ENCODE results near the gene PRR20B. TPM values are rescaled to one million over a fixed set of nuclear protein-coding genes. Genes with fewer than 3 reads are reported as not detected.
"Not testable (repeated sequence)": the region's sequence is repeated elsewhere in the genome, so short reads cannot be mapped to it uniquely, and the experiment has no call there.

Gene PRR20B
- not detected in 2 replicates for polyA plus RNA-seq (2012; rRNA removed)
- not detected in 2 replicates for polyA plus RNA-seq (2012; cell fraction: cytosol; rRNA removed)
- not detected in 2 replicates for polyA plus RNA-seq (2012; cell fraction: nucleus; rRNA removed)

DNA sequence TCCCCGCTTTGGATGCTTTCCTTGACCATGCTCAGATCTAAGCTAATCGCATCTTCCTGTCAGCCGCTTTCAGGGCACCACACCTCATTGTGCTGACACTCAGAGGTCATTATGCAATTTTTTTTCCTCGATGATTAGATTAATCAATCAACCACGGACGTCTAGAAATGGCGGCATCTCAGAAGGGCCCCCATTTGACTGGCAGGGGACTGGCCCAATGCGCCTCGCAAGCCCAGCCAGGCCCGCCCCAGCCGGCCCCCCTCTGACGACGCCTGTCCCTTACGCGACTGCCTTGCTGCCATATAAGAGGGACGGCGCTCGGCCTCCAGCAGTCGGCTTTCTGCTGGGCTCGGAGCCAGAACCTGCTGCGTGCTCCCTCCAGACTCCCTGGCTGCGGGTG is at the start of gene PRR20B:
TSS of gene PRR20B (plus strand) at position 301 of the 400 bp plus-strand sequence. CDS start 387 bp downstream, outside the sequence.
- H3K79me2 ChIP-seq (ENCODE audit: insufficient read depth); DNase-seq; H2AFZ ChIP-seq (ENCODE audit: low read depth); H3K27me3 ChIP-seq (ENCODE audit: insufficient read depth); H3K4me3 ChIP-seq (ENCODE audit: low read depth in 2 of 2, low read length in 1 of 2); H3F3A ChIP-seq (replicated peaks; ENCODE audit: insufficient read depth); CTCF ChIA-PET; H3K4me2 ChIP-seq; H4K20me1 ChIP-seq (ENCODE audit: insufficient read depth); H3K9me2 ChIP-seq; POLR2A ChIA-PET; H3K36me3 ChIP-seq (replicated peaks in 1 of 2; ENCODE audit: control insufficient read depth in 1 of 2, insufficient read depth in 2 of 2, low read length in 1 of 2); H3K9ac ChIP-seq; H3K9me3 ChIP-seq; H3K27ac ChIP-seq (ENCODE audit: low read depth in 2 of 2, low read length in 1 of 2); H3K4me1 ChIP-seq (ENCODE audit: control insufficient read depth in 1 of 2, insufficient read depth in 2 of 2, low read depth in 1 of 2, low read length in 1 of 2): not testable (repeated sequence)
- WGBS (ENCODE audit: low lambda C conversion rate) = no CpG with 5 or more reads among the region's 22 CpGs

DNA sequence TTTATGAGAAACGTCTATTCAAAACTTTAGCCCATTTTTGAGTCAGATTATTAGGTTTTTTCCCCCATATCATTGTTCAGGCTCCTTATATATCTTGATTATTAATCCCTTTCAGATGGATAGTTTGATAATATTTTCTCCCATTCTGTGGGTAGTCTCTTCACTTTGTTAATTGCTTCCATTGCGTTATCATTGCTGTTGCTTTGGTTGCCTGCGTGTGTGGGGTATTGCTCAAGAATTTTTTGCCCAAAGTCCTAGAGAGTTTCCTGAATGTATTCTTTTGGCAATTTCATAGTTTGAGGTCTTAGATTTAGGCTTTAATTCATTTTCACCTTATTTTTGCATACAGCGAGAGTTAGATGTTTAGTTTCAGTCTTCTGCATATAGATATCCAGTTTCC is 32.3 kb upstream of the PRR20B start:
- Histone ChIP-seq H3K27ac (ENCODE audit: low read depth in 2 of 2, low read length in 1 of 2) (no peak overlapping the region), H3K27me3 (ENCODE audit: insufficient read depth) (no peaks in the 10 kb centered on the region), H3K79me2 (ENCODE audit: insufficient read depth) (no peaks in the 10 kb centered on the region), H3K4me3 (ENCODE audit: low read depth in 2 of 2, low read length in 1 of 2) (no peak overlapping the region), H3F3A (replicated peaks; ENCODE audit: insufficient read depth) (no peaks in the 10 kb centered on the region), H4K20me1 (ENCODE audit: insufficient read depth) (no peaks in the 10 kb centered on the region), H3K9ac (no peak overlapping the region), H3K36me3 (replicated peaks in 1 of 2; ENCODE audit: control insufficient read depth in 1 of 2, insufficient read depth in 2 of 2, low read length in 1 of 2) (no peaks in the 10 kb centered on the region), H3K9me3 (no peaks in the 10 kb centered on the region), H3K9me2 (no peaks in the 10 kb centered on the region), H2AFZ (ENCODE audit: low read depth) (no peak overlapping the region), H3K4me2 (no peak overlapping the region), H3K4me1 (ENCODE audit: control insufficient read depth in 1 of 2, insufficient read depth in 2 of 2, low read depth in 1 of 2, low read length in 1 of 2) (no peaks in the 10 kb centered on the region)
- no peak for DNase-seq
- no peak for TF ChIP-seq RAD21 (IDR thresholded peaks at IDR 0.05; ENCODE audit: low read length)
- no peak for TF ChIP-seq CHD2 (IDR thresholded peaks at IDR 0.05; ENCODE audit: low read length, partially characterized antibody)
- no peak for TF ChIP-seq MEF2A (IDR thresholded peaks at IDR 0.05; ENCODE audit: borderline replicate concordance, low read depth)
- TF ChIP-seq, protein P1, sequence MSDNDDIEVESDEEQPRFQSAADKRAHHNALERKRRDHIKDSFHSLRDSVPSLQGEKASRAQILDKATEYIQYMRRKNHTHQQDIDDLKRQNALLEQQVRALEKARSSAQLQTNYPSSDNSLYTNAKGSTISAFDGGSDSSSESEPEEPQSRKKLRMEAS (IDR thresholded peaks at IDR 0.05; ENCODE audit: low read depth) = no peak
- no peak for TF ChIP-seq FOSL2 (IDR thresholded peaks at IDR 0.05; ENCODE audit: borderline replicate concordance, low read depth)
- no peak for TF ChIP-seq TEAD4 (IDR thresholded peaks at IDR 0.05; ENCODE audit: borderline replicate concordance, insufficient read depth)
- no peak for TF ChIP-seq FOXM1 (IDR thresholded peaks at IDR 0.05; ENCODE audit: low read depth)
- TF ChIP-seq, protein P2, sequence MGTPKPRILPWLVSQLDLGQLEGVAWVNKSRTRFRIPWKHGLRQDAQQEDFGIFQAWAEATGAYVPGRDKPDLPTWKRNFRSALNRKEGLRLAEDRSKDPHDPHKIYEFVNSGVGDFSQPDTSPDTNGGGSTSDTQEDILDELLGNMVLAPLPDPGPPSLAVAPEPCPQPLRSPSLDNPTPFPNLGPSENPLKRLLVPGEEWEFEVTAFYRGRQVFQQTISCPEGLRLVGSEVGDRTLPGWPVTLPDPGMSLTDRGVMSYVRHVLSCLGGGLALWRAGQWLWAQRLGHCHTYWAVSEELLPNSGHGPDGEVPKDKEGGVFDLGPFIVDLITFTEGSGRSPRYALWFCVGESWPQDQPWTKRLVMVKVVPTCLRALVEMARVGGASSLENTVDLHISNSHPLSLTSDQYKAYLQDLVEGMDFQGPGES (IDR thresholded peaks at IDR 0.05; ENCODE audit: low read depth, low read length) = no peak
- TF ChIP-seq, protein P3, sequence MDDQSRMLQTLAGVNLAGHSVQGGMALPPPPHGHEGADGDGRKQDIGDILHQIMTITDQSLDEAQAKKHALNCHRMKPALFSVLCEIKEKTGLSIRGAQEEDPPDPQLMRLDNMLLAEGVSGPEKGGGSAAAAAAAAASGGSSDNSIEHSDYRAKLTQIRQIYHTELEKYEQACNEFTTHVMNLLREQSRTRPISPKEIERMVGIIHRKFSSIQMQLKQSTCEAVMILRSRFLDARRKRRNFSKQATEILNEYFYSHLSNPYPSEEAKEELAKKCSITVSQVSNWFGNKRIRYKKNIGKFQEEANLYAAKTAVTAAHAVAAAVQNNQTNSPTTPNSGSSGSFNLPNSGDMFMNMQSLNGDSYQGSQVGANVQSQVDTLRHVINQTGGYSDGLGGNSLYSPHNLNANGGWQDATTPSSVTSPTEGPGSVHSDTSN (IDR thresholded peaks at IDR 0.05) = no peak
- no peak for TF ChIP-seq NRF1 (IDR thresholded peaks at IDR 0.05; ENCODE audit: low read depth, low read length)
- WGBS (ENCODE audit: low lambda C conversion rate) = 21% methylated on average over 4 of the region's 4 CpGs
- CTCF ChIA-PET = no interaction called here
- POLR2A ChIA-PET = no interaction called here

DNA sequence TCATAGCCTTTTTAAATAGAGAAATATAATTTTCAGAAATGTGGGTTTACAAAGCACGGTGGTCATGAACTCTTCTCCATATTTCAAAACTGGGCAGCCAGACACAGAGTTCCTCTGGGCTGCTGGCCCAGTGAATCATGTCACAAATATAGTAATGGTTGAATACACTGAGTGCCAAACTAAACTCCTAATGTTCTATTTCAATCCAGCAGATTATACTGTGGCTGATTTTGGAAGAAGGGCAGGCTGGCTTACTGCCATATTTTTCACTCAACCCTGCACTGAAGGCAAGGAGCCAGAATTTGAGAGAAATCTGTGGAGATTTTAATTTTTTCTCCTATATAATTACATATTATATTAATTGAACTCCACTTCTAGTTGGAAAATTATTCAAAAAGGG is 23.6 kb upstream of the PRR20B start:
- Histone ChIP-seq H2AFZ (ENCODE audit: low read depth) (no peak overlapping the region), H3K27ac (ENCODE audit: low read depth in 2 of 2, low read length in 1 of 2) (no peak overlapping the region), H3K36me3 (replicated peaks in 1 of 2; ENCODE audit: control insufficient read depth in 1 of 2, insufficient read depth in 2 of 2, low read length in 1 of 2) (no peaks in the 10 kb centered on the region), H3K79me2 (ENCODE audit: insufficient read depth) (no peaks in the 10 kb centered on the region), H3K27me3 (ENCODE audit: insufficient read depth) (no peaks in the 10 kb centered on the region), H3K4me3 (ENCODE audit: low read depth in 2 of 2, low read length in 1 of 2) (no peak overlapping the region), H3K9ac (no peak overlapping the region), H4K20me1 (ENCODE audit: insufficient read depth) (no peaks in the 10 kb centered on the region), H3K9me2 (no peaks in the 10 kb centered on the region), H3K4me2 (no peak overlapping the region), H3F3A (replicated peaks; ENCODE audit: insufficient read depth) (no peaks in the 10 kb centered on the region), H3K9me3 (no peaks in the 10 kb centered on the region), H3K4me1 (ENCODE audit: control insufficient read depth in 1 of 2, insufficient read depth in 2 of 2, low read depth in 1 of 2, low read length in 1 of 2) (no peaks in the 10 kb centered on the region)
- POLR2A ChIA-PET = no interaction called here
- WGBS (ENCODE audit: low lambda C conversion rate) = 0% methylated on average over 1 of the region's 1 CpG
- CTCF ChIA-PET = no interaction called here
- DNase-seq = no peak
- TF ChIP-seq FOXJ3 (CRISPR knock-in tag; IDR thresholded peaks at IDR 0.05) (no peak), MXI1 (IDR thresholded peaks at IDR 0.05; ENCODE audit: low read depth, low read length) (no peak), EZH2phosphoT487 (IDR thresholded peaks at IDR 0.05; ENCODE audit: borderline replicate concordance, low read depth) (no peak), RAD21 (IDR thresholded peaks at IDR 0.05; ENCODE audit: low read length) (no peak), CHD2 (IDR thresholded peaks at IDR 0.05; ENCODE audit: low read length, partially characterized antibody) (no peak)
- TF ChIP-seq, protein P4, sequence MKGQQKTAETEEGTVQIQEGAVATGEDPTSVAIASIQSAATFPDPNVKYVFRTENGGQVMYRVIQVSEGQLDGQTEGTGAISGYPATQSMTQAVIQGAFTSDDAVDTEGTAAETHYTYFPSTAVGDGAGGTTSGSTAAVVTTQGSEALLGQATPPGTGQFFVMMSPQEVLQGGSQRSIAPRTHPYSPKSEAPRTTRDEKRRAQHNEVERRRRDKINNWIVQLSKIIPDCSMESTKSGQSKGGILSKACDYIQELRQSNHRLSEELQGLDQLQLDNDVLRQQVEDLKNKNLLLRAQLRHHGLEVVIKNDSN (IDR thresholded peaks at IDR 0.05; ENCODE audit: borderline replicate concordance, low read depth) = no peak
- TF ChIP-seq, protein P2 (IDR thresholded peaks at IDR 0.05; ENCODE audit: low read depth, low read length) = no peak
- TF ChIP-seq, protein P5, sequence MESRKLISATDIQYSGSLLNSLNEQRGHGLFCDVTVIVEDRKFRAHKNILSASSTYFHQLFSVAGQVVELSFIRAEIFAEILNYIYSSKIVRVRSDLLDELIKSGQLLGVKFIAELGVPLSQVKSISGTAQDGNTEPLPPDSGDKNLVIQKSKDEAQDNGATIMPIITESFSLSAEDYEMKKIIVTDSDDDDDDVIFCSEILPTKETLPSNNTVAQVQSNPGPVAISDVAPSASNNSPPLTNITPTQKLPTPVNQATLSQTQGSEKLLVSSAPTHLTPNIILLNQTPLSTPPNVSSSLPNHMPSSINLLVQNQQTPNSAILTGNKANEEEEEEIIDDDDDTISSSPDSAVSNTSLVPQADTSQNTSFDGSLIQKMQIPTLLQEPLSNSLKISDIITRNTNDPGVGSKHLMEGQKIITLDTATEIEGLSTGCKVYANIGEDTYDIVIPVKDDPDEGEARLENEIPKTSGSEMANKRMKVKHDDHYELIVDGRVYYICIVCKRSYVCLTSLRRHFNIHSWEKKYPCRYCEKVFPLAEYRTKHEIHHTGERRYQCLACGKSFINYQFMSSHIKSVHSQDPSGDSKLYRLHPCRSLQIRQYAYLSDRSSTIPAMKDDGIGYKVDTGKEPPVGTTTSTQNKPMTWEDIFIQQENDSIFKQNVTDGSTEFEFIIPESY (IDR thresholded peaks at IDR 0.05; ENCODE audit: borderline replicate concordance, low read depth) = no peak

All from SK-N-SH (cell line).